GM18499 (cell line): Measurements from ENCODE around the gene NAALADL2.

ENCODE experiments used
- ATAC-seq: cut with Tn5 transposase; IDR thresholded peaks from one replicate; pipeline ENCODE4 v1.9.1; 2021; ENCODE audit warnings: moderate number of reproducible peaks; ENCODE audit not compliant: insufficient read depth, unreplicated experiment

The NAALADL2 gene

GRCh38 chr3:175679568-175679967, 820.4 kb downstream of the NAALADL2 start:
- ATAC-seq, result no peak

- ATAC-seq, result no peak
Observed at GRCh38 chr3:175692256-175692655, 833.1 kb downstream of the NAALADL2 start.

- no peak for ATAC-seq
Observed at GRCh38 chr3:175695251-175695650, 836.1 kb downstream of the NAALADL2 start.

- no peak for ATAC-seq
Observed at GRCh38 chr3:175702956-175703355, 843.8 kb downstream of the NAALADL2 start.

GRCh38 chr3:175704366-175705055, 845.4 kb downstream of the NAALADL2 start:
- ATAC-seq, result no peak

- ATAC-seq, result no peak
Observed at GRCh38 chr3:175713268-175713667, 854.1 kb downstream of the NAALADL2 start.

- ATAC-seq, result no peak
Observed at GRCh38 chr3:175716446-175716845, 857.3 kb downstream of the NAALADL2 start.

GRCh38 chr3:175726228-175726627, 867.1 kb downstream of the NAALADL2 start:
- ATAC-seq, result no peak

- ATAC-seq, result no peak
Observed at GRCh38 chr3:175728566-175728965, 869.4 kb downstream of the NAALADL2 start.

GRCh38 chr3:175729466-175729865, 870.3 kb downstream of the NAALADL2 start:
- ATAC-seq, result no peak

GRCh38 chr3:175731543-175731942, 872.4 kb downstream of the NAALADL2 start:
- ATAC-seq, result no peak

GRCh38 chr3:175732017-175732416, 872.9 kb downstream of the NAALADL2 start:
- no peak for ATAC-seq

GRCh38 chr3:175735866-175736265, 876.7 kb downstream of the NAALADL2 start:
- ATAC-seq, result no peak

GRCh38 chr3:175737646-175738572, 878.8 kb downstream of the NAALADL2 start:
- ATAC-seq, result no peak

GRCh38 chr3:175741951-175742350, 882.8 kb downstream of the NAALADL2 start:
- no peak for ATAC-seq

- no peak for ATAC-seq
Observed at GRCh38 chr3:175743733-175744400, 884.7 kb downstream of the NAALADL2 start.

GRCh38 chr3:175746308-175746707, 887.2 kb downstream of the NAALADL2 start:
- no peak for ATAC-seq

GRCh38 chr3:175748087-175748730, 889.1 kb downstream of the NAALADL2 start:
- ATAC-seq, result no peak

GRCh38 chr3:175749981-175750380, 890.8 kb downstream of the NAALADL2 start:
- no peak for ATAC-seq

- ATAC-seq, result no peak
Observed at GRCh38 chr3:175751089-175751488, 892.0 kb downstream of the NAALADL2 start.
